HG03521 (cell line): ENCODE results near the gene SH3GLB2.

ENCODE experiments used
- ATAC-seq: cut with Tn5 transposase; IDR thresholded peaks from one replicate; pipeline ENCODE4 v1.9.1; 2021; ENCODE audit warnings: mild to moderate bottlenecking, moderate library complexity; ENCODE audit not compliant: unreplicated experiment

Gene SH3GLB2

GRCh38 chr9:129023036-129023907 is 4.9 kb downstream of the SH3GLB2 start:
- ATAC-seq: no peak

- ATAC-seq: no peak
Observed at GRCh38 chr9:129022037-129022436, 6.1 kb downstream of the SH3GLB2 start.

GRCh38 chr9:129021091-129021490 is 7.0 kb downstream of the SH3GLB2 start:
- peak; percentile 74 for ATAC-seq

- no peak for ATAC-seq
Observed at GRCh38 chr9:129014608-129015007, 13.5 kb downstream of the SH3GLB2 start.

- no peak for ATAC-seq
Observed at GRCh38 chr9:129014124-129014523, 14.0 kb downstream of the SH3GLB2 start.

GRCh38 chr9:129013674-129014073 is 14.5 kb downstream of the SH3GLB2 start:
- no peak for ATAC-seq

- ATAC-seq: no peak
Observed at GRCh38 chr9:129012893-129013448, 15.2 kb downstream of the SH3GLB2 start.

GRCh38 chr9:129012343-129012742 is 15.8 kb downstream of the SH3GLB2 start:
- no peak for ATAC-seq

GRCh38 chr9:129011761-129012181 is 16.4 kb downstream of the SH3GLB2 start:
- no peak for ATAC-seq

- no peak for ATAC-seq
Observed at GRCh38 chr9:129011170-129011569, 17.0 kb downstream of the SH3GLB2 start.

- no peak for ATAC-seq
Observed at GRCh38 chr9:129010267-129010975, 17.7 kb downstream of the SH3GLB2 start.

GRCh38 chr9:129009584-129010141 is 18.5 kb downstream of the SH3GLB2 start:
- no peak for ATAC-seq

- ATAC-seq: no peak
Observed at GRCh38 chr9:129008986-129009583, 19.0 kb downstream of the SH3GLB2 start.

GRCh38 chr9:129008469-129008965 is 19.6 kb downstream of the SH3GLB2 start:
- no peak for ATAC-seq

- no peak for ATAC-seq
Observed at GRCh38 chr9:129007766-129008468, 20.2 kb downstream of the SH3GLB2 start.

- ATAC-seq: no peak
Observed at GRCh38 chr9:129007035-129007765, 20.9 kb downstream of the SH3GLB2 start.

GRCh38 chr9:129006328-129007034 is 21.6 kb downstream of the SH3GLB2 start:
- no peak for ATAC-seq

GRCh38 chr9:129005336-129005997 is 22.7 kb downstream of the SH3GLB2 start:
- ATAC-seq: no peak
